Left lobe of liver (tissue), 1 donor: ENCODE data around the gene NUP214. TPM values are rescaled to one million over a fixed set of nuclear protein-coding genes. Genes with fewer than 3 reads are reported as not detected.

ENCODE experiments used
- total RNA-seq: library from RNA; stranded (reverse); gene quantifications from one replicate; pipeline ENCODE4 v1.2.1, GENCODE V29; 2021
- donor health status: DM: no; HTN: yes; CAD: no.

The NUP214 gene
- total RNA-seq, 1 donor from 2014 or later = 21.9 TPM

Other genes with a start within 250 kb of the NUP214 start
- not detected for gene QRFP, start 228.8 kb upstream of the NUP214 start, total RNA-seq
- not detected for gene FIBCD1, start 186.3 kb upstream of the NUP214 start, total RNA-seq
- gene LAMC3, start 116.4 kb upstream of the NUP214 start, total RNA-seq = 7.1 TPM
- 0.83 TPM for gene AIF1L, start 29.1 kb upstream of the NUP214 start, total RNA-seq
- gene FAM78A, start 150.9 kb downstream of the NUP214 start, total RNA-seq = 1.2 TPM
- gene PLPP7, start 164.1 kb downstream of the NUP214 start, total RNA-seq = 0.30 TPM